Activated CD4-positive, alpha-beta T cell treated with anti-CD3 and anti-CD28 coated beads, Interleukin-2, Interleukin-4, amounts not matched to agents 100 ng/mL and 50 ng/mL, durations not matched to agents 16 hours and 8 hours (primary cell): Measurements from ENCODE around the gene UGT1A7.

Experiments used
- DNase-seq: peaks from one replicate; pipeline ENCODE4 v3.0.0-alpha.2; 2020; ENCODE audit warnings: low spot score

The UGT1A7 gene

GRCh38 chr2:233799087-233799665 is 117.5 kb downstream of the UGT1A7 start:
- DNase-seq, result no peak

DNA sequence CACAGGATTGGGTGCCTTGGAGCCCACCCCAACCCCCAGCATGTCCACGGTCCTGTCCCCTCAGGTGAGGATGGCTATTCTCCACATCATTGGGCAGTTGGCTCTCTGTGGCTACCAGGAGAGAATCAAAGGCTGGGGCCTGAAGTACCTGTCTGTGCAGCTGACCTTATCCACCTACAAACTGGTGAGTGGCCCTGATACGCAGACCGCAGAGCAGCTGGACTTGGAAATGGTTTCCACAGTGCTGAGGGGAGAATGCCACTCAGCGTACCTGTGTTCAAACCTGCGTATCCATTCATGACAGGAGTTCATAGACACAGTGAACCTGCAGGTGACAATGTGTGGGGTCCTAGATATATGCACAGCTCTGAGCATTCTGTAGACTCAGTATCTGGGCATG is 118.0 kb downstream of the UGT1A7 start:
- no peak for DNase-seq

DNA sequence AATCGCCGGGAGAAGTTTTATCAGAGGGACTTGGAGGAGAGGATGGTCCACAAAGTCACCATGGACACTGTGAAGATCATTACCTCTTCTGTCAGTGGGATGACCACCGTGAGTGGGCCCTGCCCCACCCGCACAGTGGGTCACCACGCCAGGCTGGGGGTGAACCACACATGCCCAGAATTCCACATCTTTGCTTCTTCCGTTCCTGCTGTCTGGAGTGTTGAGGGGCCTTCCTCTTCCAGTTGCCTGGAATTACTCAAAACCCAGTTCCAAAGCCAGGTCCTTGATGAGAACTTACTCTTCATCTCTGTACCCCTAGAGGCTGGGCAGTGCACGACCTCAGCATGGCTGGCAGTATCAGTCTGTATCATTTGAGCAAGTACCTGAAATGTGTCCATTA is 118.5 kb downstream of the UGT1A7 start:
- no peak for DNase-seq

DNA sequence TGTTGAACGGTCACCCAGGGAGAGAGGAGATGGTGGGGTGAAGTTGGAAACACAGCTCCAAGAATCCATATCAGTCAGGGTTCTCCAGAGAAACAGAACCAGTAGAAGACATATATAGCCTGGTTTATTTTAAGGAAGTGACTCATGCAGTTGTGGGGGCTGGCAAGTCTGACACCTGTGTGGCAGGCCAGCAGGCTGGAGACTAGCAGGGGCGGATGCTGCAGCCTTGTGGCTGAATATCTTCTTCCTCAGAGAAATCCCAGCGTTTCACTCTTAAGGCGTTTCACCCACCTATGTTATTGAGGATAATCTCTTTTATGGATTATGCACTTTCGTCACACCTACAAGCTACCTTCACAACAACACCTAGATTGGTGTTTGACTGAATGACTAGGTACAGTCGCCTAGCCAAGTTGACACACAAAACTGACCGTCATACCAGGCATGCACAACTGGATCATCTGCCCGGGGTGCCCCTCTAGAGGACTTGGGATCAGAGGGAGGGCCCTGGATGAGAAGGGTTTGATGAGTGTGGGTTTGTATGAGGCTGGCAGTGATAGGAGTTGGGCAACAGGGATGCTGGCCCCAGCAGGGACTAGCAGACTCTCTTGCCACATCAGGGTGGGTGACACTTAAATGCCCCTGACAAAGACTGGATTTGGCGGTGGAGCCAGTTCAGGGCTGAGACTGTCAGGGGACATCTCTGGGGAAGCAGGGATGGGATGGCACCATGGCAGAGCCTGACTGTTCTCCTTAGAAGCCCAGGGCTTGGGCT is 119.8 kb downstream of the UGT1A7 start:
- DNase-seq, result no peak

- no peak for DNase-seq
Measured at GRCh38 chr2:233802132-233802815, 120.6 kb downstream of the UGT1A7 start.

GRCh38 chr2:233803292-233803911 is 121.7 kb downstream of the UGT1A7 start:
- no peak for DNase-seq

GRCh38 chr2:233803994-233804393 is 122.3 kb downstream of the UGT1A7 start:
- DNase-seq, result no peak

DNA sequence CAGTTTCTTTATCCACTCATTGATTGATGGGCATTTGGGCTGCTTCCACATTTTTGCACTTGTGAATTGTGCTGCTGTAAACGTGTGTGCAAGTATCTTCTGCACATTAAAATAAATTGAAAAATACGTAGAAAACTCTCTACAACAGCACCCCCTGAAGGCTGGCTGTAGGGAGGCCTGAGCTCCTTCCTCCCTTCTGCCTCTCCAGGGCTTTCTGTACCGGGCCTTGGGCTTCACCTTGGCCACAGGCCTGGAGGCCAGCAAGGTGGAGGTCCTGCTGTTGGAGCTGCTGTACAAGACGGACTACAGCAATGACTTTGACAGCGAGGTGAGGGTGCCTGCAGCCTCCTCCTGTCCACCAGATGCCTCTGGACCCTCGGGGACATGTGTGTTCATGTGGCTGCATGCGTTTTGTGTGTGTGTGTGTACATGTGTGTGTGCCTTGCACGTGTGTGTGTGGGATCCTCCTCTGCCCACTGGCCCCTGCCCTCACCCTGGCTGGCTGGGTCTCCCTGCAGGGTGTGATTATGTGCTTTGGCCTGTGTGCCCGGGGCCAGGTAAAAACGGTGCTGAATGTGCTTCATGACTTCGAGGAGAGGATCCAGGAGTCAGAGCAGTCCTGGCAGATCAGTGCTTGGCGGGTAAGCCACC is 125.6 kb downstream of the UGT1A7 start:
- no peak for DNase-seq

- DNase-seq, result no peak
Measured at GRCh38 chr2:233807966-233808935, 126.5 kb downstream of the UGT1A7 start.

GRCh38 chr2:233810385-233810784 is 128.7 kb downstream of the UGT1A7 start:
- no peak for DNase-seq

DNA sequence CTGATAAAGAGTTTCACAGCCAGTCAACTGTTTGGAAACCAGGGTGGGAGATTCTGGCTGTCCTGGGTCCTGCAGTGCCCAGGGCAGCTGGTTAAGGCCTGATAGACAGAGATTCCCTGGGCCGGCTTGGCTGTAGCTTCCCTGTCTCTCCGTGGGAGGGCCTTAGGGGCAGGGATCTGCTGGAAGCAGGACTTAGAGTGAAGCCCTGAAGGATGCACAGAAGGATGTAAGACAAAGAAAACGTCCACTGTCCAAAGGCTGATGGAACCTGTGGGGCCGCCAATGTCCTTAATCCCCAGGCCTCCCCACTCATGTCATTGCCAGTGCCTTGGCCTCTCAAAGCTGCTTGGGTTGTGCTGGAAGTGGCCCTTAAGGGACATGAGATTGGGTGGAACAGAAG is 129.4 kb downstream of the UGT1A7 start:
- no peak for DNase-seq

DNA sequence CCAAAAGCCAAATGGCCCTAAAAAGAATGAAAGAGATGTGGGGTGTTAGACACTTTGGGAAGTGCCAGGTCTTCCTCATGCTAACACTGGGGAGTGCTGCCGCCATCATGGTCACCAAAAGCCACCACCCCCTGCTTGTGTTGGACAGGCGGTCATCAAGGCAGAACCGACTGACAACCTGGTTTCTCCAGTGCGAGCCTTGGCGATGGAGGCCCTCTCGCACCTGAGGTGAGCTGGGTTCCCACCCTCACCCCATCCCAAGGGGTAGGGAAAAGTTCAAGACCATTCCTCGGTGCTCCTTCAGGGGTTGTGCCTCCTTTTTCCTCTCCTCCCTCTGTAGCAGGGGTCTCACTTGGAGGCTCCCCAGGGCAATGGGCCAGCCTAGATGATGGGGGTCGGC is 130.0 kb downstream of the UGT1A7 start:
- DNase-seq, result no peak

DNA sequence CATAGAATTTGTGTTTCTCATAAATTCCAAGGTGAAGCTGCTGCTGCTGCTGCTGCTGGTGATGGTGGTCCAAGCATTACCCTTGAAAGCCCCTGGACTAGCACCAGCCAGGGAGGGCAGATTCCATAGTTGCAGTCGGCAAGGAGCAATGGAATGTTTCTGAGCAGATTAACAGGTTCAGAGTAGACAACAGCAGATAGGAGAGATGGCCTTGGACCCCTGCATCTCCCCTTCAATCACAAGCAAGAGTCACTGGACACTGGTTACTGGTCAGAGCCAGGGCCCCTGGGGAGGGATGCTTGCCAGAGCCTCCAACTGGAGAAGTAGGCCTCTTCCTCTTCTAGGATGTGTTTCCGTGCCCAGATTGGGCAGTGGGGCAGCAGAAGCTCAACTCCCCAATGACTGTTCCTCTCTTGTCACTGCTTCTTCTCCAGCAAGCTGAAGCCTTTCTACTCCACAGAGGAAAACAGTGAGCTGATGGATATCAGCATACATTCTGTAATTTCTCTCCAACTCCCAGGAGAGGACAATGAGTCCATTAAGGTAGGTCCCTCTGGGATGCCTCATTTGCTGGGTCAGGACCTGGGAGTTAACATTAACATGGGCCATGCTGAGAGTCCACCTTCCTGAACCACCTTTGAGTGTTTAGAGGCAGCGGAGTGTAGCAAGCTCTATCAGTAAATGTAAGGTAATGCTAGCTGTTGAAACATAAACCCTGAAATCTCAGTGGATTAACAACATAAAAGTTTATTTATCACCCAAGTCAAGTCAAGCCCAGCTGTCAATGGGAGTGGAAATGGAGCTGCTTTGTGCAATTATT is 131.7 kb downstream of the UGT1A7 start:
- DNase-seq, result no peak

- no peak for DNase-seq
Measured at GRCh38 chr2:233814056-233814835, 132.5 kb downstream of the UGT1A7 start.

DNA sequence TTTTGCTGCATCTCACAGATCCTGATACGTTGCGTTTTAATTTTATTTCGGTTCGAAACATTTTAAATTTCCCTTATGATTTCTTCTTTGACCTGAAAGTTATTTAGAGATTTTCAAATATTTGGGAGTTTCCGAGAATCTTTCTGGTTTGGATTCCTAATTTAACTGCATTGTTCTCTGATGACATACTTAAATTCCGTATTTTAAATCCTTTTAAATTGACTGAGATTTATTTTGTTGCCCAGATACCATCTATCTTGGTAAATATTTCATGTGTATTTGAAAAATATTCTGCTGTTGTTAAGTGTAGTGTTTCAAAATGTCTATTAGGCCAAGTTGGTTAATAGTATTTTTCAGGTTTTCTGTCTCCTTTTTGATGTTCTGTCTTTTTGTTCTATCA is 134.2 kb downstream of the UGT1A7 start:
- DNase-seq, result no peak

DNA sequence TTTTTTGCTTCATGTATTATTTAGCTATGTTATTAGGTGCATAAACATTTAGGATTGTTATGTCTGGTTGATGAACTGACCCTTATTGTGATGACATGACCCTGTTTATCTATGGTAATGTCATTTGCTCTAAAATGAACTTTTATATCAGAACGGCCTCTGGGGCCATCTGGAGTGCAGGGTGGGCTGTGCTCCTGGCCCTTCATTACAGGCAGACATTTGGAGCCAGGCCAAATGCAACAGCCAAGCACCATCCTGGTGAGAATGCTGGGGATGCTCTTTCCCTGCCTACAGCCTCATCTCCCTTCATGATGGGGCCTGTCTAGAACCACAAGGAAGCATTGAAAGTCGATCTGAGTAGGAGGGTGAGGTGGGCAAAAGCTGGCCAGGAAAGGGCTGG is 134.6 kb downstream of the UGT1A7 start:
- no peak for DNase-seq

GRCh38 chr2:233816771-233817170 is 135.1 kb downstream of the UGT1A7 start:
- DNase-seq, result no peak

GRCh38 chr2:233817361-233817911 is 135.7 kb downstream of the UGT1A7 start:
- no peak for DNase-seq

DNA sequence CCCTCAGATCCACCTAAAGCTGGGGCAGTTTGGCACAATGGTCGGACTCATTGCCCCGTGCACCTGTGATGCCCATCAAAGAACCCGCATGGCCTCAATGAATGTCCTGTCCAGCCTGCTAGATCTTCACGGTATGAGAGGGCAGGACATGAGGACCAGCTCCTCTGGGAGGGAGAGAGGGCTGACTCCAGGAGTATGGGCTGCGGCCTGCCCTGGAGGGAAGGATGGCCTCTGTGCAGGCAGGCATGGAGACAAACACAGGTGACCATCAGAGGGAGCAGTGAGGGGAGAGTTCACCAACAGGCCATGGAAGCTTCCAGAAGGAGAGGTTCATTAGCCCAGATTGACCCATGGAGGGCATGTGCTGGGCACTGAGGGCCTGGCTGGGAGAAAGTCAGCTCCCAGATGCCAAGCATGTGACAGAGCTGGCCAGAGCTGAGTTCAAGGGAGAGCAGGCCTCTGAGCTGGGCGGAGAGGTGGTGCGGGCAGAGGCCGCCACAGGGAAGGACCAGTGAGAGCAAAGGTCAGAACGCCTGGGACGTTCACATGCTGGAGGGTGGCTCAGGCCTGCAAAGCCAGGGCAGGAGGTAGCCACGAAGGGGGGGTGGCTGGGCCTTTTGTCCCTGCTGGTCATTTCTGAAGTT is 136.4 kb downstream of the UGT1A7 start:
- no peak for DNase-seq
